Measurements from ENCODE around the gene DYNC1LI1.
"Not testable (repeated sequence)": the region's sequence is repeated elsewhere in the genome, so short reads cannot be mapped to it uniquely, and the experiment has no call there.

The DYNC1LI1 gene

DNA sequence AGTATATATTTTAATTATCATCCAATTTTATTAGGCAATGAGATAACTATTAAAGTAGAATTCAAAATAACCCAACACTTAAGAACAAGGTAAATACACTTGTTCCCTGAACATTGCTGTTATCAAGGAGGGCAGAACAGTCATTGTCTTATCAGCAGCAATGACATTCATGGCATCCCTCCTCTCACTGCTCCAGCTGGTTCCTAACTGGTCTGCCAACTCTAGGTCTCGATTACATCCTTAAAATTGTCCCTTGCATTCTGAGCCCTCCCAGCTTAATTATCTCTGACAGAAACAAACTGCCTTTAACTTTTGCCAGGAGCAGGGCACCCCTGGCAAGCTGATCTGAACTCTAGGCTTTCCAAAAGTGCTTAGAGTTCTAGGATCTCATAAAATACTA is 14.0 kb upstream of the DYNC1LI1 start:
- H3K4me3 ChIP-seq (ENCODE audit: low read depth, low read length) = no peak overlapping the region

DNA sequence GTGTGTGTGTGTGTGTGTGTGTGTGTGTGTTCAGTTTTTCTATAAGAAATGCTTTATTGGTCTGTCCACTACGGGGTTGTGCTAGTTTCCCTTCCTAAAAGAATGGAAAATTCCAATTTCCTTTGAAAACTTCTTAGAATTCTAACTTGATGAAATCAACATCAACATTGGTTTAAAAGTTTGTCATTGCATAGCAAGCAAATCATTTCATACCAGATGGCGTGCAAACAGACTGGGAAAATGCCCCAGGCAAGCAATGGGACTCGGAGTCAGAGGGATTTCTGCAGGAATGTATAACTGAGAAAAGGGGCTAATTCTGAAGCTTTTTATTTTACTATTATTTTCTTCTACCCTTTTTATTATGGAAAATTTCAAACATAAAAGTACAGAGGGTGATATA is 13.1 kb upstream of the DYNC1LI1 start:
- H3K4me3 ChIP-seq (ENCODE audit: low read depth, low read length) = no peak overlapping the region

DNA sequence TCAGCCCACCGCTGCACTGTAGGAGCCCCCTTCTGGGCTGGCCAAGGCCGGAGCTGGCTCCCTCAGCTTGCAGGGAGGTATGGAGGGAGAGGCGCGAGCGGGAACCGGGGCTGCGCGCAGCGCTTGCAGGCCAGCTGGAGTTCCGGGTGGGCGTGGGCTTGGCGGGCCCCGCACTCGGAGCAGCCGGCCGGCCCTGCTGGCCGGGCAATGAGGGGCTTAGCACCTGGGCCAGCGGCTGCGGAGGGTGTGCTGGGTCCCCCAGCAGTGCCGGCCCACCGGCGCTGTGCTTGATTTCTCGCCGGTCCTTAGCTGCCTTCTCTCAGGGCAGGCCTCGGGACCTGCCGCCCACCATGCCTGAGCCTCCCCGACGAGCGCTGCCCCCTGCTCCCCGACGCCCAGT is 8.0 kb upstream of the DYNC1LI1 start:
- H3K4me3 ChIP-seq (ENCODE audit: low read depth, low read length) = not testable (repeated sequence)

GRCh38 chr3:32577581-32578556 is 7.2 kb upstream of the DYNC1LI1 start:
- H3K4me3 ChIP-seq (ENCODE audit: low read depth, low read length) = no peak overlapping the region

GRCh38 chr3:32577174-32577573 is 6.5 kb upstream of the DYNC1LI1 start:
- no peak overlapping the region for H3K4me3 ChIP-seq (ENCODE audit: low read depth, low read length)

GRCh38 chr3:32575451-32576113 is 4.9 kb upstream of the DYNC1LI1 start:
- H3K4me3 ChIP-seq (ENCODE audit: low read depth, low read length) = no peak overlapping the region

DNA sequence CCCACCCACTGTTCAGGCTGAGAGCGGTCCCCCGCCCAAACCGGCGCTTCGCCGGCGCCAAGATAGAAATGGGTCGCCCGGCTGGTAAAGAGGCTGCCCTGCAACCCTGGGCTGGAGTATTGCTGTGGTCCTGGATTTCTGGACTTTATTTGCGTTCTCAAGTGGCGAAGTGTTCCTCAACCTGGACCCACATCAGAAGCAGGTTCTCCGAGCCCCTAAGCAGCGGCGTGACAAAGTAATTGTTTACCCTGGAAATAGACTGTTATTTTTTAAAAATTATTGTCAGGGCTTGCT is 481 bp upstream of the DYNC1LI1 start:
- H3K4me3 ChIP-seq (ENCODE audit: low read depth, low read length) = peak overlapping the region; percentile 68

DNA sequence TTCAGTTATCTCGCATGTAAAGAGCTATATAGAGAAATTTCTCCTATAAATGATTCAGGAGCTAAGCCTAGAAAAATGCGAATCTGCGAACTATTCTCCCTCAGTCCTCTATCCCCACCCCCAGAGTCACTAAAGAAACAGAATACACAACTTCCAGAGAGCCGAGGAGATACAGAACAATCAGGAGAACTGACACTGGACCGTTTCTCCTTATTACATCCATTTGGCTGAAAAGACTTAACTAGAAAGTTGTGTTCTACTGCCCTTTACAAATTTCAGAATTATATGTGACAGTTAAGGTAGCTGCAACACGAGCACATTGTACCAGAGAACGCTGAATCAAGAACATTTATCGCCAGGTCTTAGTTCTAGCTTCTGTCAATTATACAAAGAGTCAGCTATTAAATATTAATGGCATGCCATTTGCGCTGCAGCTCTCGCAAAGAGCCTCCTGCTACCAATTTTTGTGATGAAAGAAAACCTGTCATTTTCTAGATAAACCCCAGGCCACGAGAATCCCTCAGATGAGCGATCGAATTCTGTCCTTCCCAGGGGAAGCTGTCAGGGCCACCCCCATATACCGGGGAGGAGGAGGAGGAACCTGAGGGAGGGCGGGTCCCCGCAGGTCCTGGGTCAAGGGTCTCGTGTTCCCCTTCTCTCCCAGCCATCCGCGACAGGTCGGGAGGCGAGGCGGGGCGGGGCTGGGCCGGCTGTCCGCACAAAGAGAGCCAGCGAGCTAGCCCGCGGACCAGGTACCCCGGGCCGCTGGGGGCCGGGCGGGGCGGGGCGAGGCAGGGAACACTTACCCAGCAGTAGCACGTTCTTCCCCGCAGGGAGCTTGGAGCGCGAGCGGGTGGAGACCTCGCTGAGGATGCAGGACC is 878 bp downstream of the DYNC1LI1 start:
- peak overlapping the region; percentile 95 for H3K4me3 ChIP-seq (ENCODE audit: low read depth, low read length)

DNA sequence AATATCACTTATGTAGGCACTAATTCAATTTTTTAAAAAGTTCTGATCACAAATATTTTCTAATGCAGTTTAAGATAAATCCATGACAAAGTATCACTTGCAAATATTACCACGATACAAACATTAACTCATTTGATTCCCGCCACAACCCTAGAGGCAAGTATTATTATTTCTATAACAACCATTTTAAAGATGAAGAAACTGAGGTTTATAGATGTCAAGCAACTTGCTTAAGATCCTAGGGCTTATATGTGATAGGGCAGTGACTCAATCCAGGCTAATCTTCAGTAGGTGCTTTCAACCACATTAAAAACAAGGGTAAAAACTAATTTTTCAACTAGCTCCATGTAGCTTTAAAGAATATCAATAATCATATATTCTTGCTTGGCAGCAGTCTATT is 1.7 kb downstream of the DYNC1LI1 start:
- peak overlapping the region; percentile 95 for H3K4me3 ChIP-seq (ENCODE audit: low read depth, low read length)

DNA sequence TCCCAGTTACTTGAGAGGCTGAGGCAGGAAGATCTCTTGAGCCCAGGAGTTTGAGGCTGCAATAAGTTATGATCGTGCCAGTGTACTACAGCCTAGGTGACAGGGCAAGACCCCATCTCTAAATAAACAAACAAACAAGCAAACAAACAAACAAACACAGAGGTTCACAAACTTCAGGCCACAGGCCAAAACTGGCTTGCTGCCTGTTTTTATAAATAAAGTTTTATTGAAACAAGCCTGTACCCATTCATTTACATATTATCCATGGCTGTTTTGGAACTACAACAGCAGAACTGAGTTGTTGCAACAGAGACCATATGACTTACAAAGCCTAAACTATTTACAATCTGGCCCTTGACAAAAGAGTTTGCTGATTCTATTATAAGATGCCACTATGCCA is 6.5 kb downstream of the DYNC1LI1 start:
- no peak overlapping the region for H3K4me3 ChIP-seq (ENCODE audit: low read depth, low read length)

- no peak overlapping the region for H3K4me3 ChIP-seq (ENCODE audit: low read depth, low read length)
These were observed 8.0 kb downstream of the DYNC1LI1 start for GRCh38 chr3:32562640-32563039.

DNA sequence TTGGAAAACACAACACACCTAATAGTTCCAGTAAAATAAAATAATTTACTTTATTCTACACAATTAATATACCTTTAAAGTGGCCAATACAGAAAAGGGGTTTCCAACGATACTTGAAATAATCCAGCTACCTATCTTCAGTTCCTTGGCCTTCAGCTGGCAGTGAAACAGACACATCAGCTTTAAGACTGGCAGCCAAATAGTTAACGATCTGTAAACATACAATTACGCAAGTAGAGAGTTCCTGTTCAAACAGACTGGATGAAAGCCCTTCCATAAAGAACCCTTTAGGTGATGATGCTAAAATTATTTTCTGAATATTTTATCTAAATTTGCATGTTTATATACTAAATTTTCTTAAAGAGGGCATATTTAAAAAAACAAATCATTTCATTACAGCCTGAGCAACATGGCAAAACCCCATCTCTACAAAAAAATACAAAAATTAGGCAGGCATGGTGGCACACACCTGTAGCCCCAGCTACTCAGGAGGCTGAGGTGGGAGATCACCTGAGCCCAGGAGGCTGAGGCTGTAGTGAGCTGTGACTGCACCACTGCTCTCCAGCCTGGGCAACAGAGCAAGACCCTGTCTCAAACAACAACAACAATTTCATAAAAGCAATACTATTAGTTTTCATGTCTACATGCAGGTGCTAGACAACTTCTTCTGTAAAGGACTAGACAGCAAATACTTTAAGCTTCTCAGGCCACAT is 12.9 kb downstream of the DYNC1LI1 start:
- no peak overlapping the region for H3K4me3 ChIP-seq (ENCODE audit: low read depth, low read length)

DNA sequence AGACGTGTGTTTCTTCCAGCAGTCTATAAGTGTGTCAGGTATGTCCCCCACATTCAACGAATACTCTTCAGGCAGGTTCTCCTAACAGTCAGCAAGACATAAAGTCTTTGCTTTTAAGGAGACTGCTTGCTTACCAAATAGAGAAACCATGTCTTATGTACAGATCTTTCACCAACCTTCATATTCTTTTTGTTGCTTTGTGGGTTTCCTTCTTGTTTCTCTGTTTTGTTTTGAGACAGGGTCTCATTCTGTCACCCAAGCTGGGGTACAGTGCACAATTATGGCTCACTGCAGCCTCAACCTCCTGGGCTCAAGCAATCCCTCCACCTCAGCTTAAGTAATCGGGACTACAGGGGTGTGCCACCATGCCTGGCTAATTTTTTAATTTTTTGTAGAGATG is 14.3 kb downstream of the DYNC1LI1 start:
- no peak overlapping the region for H3K4me3 ChIP-seq (ENCODE audit: low read depth, low read length)

DNA sequence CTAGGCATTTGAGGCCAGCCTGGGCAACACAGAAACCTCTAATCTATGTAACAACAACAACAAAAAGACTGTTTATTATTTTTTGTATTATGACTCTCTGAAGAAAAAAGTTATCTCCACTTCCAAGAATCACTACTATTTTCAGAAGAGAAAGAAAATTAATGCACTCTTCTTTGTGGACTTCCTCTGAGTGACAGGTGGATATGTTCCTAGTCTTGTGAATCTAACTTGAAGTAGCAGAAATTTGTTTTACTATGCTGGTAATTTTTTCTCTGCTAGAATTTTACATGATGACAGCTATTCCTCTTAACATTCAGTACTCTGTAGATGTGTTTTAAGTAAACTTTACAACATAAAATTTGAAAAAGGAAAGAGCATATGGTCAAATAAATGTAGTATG is 16.7 kb downstream of the DYNC1LI1 start:
- no peak overlapping the region for H3K4me3 ChIP-seq (ENCODE audit: low read depth, low read length)

- H3K4me3 ChIP-seq (ENCODE audit: low read depth, low read length) = no peak overlapping the region
These were observed 17.2 kb downstream of the DYNC1LI1 start for GRCh38 chr3:32553459-32553858.

GRCh38 chr3:32552013-32552412 is 18.6 kb downstream of the DYNC1LI1 start:
- H3K4me3 ChIP-seq (ENCODE audit: low read depth, low read length) = no peak overlapping the region

DNA sequence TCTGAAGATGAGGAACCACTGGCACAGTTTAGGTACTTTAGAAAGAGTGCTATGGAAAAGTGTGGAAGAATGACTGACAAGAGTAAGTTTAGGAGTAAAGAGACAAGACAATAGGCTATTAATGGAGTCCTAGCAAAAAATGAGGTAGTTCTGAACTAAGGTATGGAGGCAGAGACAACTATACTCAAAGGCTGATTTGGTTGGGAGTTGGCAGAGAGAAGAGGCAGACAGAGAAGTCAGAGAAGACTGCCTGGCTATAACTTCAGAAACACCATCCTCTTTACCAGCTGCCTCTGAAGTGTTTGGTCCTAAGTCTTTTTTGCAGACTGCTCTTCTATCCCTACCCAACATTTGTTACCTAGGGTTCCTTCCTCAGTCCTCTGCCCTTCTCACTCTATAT is 19.2 kb downstream of the DYNC1LI1 start:
- no peak overlapping the region for H3K4me3 ChIP-seq (ENCODE audit: low read depth, low read length)

DNA sequence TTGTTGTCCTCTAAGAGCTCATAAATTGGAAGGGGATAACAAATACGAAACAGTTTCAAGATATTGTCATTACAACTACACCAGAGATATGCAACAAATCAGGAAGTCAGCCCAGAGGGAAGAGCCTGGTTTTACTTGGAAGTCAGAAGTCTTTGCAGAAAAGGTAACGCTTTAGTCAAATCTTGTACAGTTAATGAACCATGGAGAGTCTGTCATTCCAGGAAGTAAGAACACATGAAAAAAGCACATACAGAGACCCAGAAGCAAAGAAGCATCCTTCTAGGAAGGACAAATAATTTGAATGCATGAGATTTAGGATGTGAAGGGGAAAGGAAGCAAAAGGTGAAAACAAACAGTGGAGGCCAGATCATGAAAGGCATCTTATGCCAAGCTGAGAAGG is 19.6 kb downstream of the DYNC1LI1 start:
- H3K4me3 ChIP-seq (ENCODE audit: low read depth, low read length) = no peak overlapping the region

DNA sequence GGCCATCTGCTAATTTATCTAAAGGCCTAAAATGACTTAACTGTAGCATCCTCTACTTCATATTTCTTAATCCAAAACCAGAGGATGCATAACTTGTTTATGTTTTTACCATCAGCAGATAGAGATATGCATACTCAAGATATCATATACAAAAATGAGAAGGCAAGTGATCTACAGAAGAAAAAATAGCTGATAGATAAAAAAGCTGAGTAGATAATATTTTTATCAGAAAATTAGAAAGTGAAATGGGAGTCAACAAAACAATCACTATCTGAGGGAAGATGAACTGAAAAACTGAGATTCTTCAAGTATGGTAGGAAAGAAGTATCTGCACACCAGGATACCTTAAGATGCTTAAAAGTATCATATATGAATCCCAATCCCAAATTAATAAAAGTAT is 25.4 kb downstream of the DYNC1LI1 start:
- H3K4me3 ChIP-seq (ENCODE audit: low read depth, low read length) = no peak overlapping the region

GRCh38 chr3:32544894-32545293 is 25.8 kb downstream of the DYNC1LI1 start:
- H3K4me3 ChIP-seq (ENCODE audit: low read depth, low read length) = no peak overlapping the region

GRCh38 chr3:32542807-32543206 is 27.9 kb downstream of the DYNC1LI1 start:
- no peak overlapping the region for H3K4me3 ChIP-seq (ENCODE audit: low read depth, low read length)

Measured in iPS-11a (cell line).